Ecto neural progenitor cell (in vitro differentiated cells): ENCODE results near the gene GPHN.
"Not testable (repeated sequence)": the region's sequence is repeated elsewhere in the genome, so short reads cannot be mapped to it uniquely, and the experiment has no call there.

Experiments used
- DNase-seq: peaks from one replicate; pipeline ENCODE4 v3.0.0-alpha.2; 2018; ENCODE audit warnings: low spot score

The GPHN gene

DNA sequence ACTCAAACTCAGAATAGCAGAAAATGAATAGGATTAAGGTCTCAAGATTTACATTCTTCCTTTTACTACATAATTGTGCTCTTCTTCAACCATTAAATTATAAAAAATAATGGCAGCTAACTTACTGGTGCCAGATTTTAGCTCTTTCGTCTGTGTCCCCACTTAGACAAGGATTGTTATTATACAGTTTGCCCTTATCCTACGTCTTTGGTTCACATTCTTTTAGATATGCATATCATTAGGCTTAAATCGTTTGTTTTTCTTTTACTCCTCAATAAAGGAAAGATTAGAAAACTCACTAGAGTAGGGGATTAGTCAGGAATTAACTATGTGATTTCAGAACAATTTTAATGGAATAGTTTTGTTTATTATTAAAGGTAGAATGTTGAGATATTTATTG, 551.6 kb downstream of the GPHN start:
- no peak for DNase-seq

DNA sequence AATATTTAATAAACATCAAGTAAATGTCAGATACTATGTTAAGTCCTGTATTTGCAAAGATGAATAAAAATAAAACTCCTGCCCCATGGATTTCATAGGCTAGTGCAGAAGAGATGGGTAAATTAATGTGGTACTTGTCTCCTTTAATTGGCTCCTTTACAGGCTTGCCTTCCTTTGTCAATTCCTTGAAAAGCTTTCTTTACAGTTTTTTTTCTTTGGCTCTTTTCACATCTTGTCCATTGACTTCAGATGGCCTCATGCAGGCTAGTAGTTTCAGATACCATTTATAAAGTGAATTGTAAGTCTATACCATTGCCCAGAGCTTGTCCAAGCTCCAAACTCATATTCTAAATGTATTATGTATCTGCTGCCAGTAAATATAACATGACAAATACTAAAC, 552.6 kb downstream of the GPHN start:
- no peak for DNase-seq

DNA sequence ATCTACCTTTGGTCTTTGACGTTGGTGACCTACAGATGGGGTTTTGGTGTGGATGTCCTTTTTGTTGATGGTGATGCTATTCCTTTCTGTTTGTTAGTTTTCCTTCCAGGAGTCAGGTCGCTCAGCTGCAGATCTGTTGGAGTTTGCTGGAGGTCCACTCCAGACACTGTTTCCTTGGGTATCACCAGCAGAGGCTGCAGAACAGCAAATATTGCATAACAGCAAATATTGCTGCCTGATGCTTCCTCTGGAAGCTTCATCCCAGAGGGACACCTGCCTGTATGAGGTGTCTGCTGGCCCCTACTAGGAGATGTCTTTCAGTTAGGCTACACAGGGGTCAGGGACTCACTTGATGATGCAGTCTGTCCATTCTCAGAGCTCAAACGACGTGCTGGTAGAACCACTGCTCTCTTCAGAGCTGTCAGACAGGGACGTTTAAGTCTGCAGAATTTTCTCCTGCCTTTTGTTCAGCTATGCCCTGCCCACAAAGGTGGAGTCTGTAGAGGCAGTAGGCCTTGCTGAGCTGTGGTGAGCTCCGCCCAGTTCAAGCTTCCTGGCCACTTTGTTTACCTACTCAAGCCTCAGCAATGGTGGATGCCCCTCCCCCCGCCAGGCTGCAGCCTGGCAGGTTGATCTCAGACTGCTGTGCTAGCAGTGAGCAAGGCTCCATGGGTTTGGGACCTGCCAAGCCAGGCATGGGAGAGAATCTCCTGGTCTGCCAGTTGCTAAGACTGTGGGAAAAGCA, 559.3 kb downstream of the GPHN start:
- DNase-seq = not testable (repeated sequence)

DNA sequence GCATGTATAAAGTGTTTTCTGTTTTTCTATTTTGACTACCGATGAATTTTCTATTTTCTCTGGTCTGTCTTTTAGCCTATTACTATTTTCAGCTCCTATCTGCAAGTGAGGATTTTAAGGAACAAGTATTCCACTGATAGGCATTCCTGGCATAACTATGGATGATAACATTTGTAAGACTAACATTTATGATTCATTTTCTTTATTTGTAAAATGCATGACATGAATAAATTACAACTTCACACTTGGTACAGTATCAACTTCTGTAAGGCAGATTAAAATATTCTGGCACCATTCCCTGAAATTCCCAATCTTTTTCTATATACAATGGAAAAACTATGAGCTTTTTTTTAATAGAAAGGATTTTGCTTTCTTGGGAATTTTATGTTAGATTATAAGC, 560.3 kb downstream of the GPHN start:
- no peak for DNase-seq

DNA sequence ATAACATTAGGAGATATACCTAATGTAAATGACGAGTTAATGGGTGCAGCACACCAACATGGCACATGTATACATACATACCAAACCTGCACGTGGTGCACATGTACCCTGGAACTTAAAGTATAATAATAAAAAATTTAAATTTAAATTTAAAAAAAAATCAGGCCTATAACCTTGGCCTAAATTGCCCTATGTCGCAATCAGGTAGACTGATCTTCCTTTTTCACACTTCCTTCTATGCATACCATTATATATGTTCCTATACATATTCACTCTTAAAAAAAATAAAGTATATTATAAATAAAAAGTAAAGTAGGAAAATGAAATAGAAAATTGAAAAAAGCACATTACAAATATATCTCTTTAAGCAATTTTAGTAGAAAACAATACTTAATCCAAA, 563.6 kb downstream of the GPHN start:
- DNase-seq = no peak

DNA sequence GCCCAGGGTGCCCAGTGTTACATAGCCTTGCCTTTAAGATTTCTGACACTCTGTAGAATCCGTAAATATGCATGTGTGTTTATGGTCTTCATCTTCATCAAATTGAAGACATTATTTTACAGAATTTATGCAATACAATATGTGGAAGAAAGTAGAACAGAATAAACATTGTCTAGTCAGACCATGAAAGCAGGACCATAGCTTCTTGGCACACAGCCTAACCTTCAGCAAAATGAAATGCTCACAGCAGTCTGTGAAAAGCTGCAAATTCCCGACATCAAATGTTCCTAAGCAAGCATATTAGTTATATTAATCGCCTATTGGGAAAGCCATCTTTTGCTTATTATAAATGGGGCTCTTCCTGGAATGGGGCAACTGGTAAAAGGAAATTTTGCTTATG, 570.0 kb downstream of the GPHN start:
- no peak for DNase-seq

DNA sequence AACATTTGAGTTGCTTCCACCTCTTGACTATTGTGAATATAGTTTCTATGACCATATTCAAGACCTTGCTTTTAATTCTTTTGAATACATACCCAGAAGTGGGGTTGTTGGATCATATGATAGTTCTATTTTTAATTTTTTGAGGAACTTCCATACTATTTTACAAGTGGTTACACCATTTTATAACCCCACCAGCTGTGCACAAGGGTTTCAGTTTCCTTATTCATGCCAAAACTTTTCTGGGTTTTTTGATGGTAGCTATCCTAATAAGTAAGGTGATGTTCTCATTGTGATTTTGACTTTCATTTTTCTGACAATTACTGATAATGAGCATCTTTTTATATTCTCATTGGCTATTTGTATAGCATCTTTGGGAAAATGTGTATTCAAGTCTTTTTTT, 571.9 kb downstream of the GPHN start:
- DNase-seq = no peak

DNA sequence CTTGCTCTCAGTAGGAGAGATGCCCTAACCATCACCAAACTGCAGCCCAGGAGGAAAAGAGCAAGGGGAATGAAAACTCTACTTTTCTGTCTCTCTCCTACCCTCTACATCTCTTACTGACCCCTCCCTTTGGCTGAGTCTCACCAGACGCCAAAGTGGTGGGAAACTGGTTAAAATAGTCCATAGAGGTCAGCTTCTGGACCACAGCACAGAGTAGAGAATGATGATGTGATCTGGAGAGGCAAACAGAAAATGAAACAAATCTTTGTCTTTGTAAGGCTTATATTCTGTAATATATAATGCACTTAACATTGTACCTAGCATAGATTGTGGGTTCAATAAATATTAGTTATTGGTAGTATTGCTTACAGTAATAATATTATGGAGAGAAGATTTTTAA, 600.3 kb downstream of the GPHN start:
- no peak for DNase-seq

DNA sequence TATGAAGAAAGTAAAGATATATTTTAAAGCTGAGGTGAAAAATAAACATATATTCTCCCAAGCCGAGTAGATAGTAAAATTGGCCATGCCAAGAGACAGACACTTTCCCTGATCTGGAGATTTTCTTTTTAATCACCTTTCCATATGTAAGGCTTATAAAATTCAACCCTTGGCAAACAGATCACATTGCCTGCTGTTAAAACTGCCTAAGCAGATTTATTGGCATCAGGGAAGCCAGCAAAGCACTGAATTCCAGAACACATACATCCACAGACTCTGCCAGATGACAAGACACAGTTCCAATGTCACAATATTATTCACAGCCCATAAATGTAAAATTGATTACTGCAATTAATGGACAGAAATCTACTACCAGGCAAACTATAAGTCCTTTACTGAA, 603.1 kb downstream of the GPHN start:
- DNase-seq = no peak

DNA sequence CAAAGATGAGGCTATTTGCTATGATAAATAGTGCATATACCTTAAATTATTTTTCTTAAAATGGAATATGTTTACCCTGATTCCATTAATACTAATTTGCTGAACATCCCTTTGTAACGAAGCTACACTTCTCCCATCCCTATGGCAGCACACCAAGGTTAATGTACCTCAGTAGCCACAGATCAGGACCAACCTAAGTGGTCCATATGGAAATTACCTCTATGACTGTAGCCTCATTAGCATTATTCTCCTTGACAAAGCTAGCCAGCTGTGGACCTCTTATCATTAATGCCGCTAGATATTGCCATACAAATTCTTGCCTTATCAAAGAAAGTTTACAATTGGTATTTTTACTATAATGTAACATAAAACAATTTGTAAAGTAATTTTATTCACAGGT, 604.4 kb downstream of the GPHN start:
- no peak for DNase-seq

DNA sequence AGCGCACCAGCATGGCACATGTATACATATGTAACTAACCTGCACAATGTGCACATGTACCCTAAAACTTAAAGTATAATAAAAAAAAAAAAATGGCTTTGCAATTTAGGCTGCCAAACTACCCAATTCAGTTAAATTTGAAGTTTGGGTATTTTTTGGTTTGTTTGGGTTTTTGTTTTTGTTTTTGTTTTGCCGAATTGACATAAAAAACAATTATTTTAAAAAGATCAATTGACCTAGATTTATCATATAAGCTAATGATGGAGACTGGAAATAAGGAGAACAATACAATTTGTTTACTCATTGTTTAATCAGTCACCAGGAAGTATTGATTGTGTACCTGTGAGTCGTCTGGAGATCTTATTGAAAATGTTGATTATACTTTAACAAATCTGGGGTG, 619.2 kb downstream of the GPHN start:
- no peak for DNase-seq

DNA sequence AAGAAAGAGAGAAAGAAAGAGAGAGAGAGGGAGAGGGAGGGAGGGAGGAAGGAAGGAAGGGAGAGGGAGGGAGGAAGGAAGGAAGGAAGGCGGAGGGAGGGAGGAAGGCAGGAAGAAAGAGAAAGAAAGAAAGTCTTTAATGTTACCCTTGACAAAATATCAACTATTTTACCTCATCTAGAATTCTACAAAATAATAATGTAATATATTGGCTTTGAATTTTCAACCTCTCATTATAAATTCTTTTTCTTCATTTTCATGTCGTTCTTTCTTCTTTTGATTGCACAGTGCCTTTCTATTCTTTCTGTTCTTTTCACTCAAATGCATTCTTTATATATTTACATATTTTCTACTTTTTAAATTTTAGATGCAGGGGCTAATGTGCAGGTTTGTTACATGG, 621.8 kb downstream of the GPHN start:
- no peak for DNase-seq

DNA sequence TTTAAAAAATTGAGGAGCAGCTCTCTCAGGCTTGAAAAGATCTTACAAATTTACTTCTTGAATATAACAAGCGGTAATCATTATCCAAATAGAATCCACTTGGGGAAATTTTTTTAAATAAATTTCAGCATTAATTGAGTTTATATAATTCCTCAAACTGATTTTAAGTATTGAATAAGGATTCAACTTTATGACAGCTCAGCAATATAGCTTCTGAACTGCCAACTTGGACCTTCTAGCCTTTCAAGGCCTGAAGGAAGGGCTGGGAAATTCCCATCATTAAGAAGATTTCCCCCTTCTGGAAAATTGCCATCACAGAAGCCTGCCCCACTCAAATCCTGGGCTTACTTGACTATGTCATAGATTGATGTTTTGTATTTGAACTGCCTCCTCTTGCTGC, 623.7 kb downstream of the GPHN start:
- no peak for DNase-seq

DNA sequence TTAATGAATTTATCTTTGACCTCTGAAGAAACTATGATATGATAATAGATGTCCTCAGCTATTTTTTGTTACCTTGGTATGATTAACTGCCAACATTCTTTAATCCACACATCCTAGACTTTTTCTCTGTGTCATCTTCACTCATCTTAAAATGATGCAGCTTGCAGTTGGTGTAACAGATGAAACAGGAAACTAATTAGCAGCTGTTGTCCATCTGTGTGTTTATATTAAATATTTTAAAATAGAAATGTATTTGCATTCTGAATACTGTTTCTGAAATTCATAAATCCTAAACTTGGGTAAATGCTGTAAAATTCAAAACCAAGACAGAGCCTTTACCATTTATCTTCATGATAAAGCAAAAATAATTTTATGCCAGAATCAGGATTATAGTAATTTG, 625.2 kb downstream of the GPHN start:
- no peak for DNase-seq

DNA sequence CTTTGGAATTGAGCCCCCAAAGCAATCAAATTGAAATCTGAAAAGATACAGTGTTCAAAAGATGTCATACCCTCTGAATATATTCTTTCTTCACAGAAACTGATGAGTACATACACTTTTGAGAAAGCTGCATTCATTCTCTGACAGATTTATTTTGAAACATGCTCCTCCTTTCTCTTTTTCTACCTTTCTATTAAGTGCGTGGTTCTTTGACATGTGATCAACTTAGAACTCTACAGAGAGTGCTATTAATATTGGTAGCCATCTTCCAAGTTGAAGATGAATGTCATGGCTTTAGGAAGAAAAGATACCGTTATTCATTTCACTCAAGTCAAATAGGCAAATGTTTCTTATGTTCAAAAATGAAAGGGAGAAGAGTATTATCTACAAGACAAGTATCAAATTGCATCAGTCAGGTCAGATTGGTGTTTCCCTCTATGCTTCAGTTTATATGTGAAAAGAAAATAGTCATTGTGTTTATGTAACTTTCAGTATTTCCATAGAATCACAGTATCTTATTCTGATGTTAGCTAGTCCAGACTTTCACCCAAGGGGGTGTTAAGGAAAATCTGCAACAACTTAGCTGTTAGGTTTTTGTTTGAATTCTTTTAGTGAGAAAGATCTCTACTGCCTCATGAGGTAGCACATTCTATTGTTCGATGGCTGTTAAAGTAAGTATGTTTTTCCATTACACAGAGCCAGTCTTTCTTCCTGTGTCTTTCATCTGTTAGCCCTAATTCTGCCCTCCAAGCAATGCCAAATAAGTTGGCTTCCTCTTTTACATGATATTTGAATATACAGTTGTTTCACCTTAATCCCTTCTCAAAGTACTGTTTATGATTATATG, 625.9 kb downstream of the GPHN start:
- DNase-seq = no peak

DNA sequence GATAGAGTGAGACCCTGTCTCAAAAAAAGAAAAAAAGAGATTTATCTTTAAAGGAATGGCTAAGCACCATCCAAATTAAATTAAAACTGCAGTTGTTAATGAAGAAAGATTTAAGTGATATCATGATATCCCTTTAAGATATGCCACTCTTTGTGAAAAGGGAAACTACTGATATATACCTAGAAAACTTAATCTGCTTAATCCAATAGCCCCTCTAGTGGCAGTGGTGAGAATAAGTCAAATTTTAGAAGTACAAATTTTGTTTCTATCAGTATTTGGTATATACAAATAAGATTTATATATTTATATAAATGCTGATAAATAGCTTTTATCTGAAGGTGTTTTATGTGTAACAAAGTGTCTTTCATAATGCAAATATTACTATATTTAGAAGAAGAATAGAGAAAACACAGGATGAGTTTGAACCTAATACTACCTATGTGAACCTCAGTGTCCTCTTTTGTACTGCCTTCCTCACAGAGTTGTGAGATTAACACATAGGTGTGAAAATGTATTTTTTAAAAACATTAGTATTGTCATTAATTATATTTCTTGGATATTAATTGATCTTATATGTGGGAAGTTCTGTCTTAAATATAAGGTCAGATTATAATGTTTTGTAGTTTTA, 629.9 kb downstream of the GPHN start:
- no peak for DNase-seq

DNA sequence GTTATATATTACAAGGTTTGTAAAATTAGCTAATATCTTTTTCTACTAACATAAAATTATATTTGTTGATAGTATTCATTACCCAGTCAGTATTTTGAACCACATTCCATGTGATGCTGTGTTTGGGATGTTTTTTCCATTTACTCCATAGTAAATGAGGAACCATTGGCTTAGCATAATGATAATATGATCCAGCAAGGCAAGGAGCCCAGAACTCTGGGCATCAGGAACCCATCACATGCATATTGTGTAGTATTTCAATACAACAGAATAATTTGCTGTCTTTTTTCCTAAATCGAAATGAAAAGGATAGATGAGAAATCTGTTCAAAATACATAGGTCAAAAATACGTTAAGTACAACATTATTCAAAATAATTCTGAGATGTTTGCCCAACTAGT, 632.6 kb downstream of the GPHN start:
- no peak for DNase-seq

DNA sequence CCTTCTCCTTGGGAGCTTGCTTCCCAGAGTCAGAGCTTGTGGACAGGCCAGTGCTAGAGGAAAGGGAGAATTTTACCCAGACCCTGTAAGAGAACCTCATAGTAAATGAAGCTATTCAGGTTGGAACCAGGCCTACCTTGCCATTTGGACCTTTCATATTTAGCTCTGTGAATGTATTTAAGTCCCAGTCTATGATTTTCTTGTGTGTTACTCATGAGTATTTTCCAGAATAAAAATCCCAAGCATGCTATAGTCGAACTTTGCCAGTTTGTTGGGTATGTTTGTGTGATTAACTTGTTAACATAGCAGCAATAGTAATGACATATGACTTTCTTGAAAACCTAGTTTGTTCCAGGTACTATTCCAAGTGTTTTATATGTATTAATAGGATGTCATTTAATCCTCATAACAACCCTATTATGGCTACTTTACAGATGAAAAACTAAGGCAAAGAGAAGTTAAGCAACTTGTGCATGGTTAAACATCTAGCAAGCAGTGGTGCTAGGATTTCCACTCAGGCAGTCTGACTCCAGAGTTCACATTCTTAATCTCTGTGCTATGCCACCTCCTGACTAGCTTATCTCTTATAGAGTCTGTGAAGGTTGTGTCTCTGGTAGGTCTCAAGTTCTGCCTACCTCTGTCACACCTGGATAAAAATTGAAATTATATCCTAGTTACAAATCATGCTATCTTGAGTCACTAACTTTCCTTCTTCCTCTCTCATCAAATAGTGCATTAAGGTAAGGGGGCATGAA, 633.4 kb downstream of the GPHN start:
- DNase-seq = no peak

DNA sequence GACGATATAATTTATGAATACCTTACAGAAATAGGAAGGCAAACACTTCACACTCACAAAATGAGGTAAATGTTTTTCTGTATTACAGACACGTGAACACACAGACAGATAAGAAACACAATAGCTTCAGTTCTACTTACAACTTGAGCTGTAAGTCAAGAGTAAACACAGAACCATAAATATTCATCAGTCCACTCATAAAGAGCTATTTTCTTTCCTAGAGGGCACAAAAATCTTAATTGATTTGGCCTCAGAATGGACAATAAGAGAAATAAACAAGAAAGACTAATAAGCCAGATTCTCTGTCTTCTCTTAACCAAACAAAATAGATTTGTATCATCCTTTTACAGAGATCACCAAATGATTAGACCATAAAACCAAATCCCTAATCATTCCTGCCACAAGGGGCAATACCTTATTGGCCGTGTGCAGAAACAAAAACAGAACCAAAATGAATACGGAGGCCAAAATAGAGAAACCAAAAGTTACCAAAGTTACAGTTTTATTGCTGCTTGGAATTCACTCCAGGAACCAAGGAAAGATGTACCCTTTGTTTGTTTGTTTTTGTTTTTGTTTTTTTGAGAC, 643.2 kb downstream of the GPHN start:
- no peak for DNase-seq

DNA sequence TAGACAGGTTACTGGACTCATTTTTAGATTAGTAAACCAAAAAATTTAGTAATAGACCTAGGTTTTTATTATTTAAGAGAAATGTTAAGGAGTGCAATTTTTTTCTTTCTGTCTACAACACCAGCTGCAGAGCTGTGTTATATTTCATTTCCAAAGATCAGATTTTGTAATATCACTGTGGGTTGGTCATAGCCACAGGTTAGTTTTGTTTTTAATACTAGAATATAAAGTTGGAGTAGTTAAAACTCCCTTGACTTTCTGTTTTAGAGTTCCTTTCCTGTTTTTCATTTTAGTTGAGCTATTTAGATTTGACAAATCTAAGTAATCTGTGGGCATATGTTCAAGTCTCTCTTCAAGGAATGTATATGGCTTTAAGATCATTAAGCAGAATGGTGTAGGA, 650.6 kb downstream of the GPHN start:
- no peak for DNase-seq

DNA sequence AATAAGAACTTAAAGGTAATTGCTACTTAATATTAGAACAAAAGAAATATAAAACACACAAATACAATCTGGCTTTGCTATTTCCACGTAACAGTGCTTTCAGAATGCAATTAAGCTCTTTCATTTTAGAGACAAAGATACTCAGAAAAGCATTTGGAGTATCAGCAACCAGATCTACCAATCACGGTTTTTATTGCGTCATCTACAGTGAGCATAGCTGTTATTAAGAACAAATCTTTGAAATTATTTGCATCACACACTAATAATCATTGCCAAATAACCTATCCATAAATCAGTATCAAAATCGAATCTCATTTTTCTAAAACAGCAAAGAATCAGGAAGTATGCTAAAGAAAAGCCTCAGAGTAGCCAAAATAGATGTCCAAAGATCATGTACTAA, 654.4 kb downstream of the GPHN start:
- DNase-seq = no peak

DNA sequence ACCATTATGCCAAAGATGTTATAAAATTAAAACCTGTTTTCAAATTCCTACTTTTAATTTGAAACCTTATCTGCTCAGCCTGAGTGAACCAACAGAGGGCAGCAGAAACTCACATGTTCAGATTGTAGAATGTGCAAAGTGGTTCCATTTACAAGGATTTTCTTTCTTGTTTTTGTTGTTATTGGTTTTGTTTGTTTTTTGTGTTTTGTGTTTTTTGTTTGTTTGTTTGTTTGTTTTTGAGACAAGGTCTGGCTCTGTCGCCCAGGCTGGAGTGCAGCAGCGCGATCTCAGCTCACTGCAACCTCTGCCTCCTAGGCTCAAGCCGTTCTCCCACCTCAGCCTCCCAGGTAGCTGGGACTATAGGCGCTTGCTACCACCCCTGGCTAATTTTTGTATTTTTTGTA, 658.5 kb downstream of the GPHN start:
- DNase-seq = no peak
